C4-2B (cell line): Measurements from ENCODE around the gene SOS2.

ENCODE experiments used
- H3K27ac ChIP-seq: fragments of 450-650 bp; 2 replicates; pipeline ENCODE4 v1.5.1; 2017
- CTCF ChIP-seq: fragments of 450-650 bp; conservative IDR thresholded peaks from 2 replicates; pipeline ENCODE4 v1.5.1; 2017; ENCODE audit warnings: mild to moderate bottlenecking
- ZFX ChIP-seq: fragments of 450-650 bp; IDR thresholded peaks from 2 replicates; pipeline ENCODE4 v1.6.1; 2017

SOS2 gene

GRCh38 chr14:50091240-50091913 is 140.0 kb downstream of the SOS2 start:
- no peak overlapping the region for H3K27ac ChIP-seq
- no peak for TF ChIP-seq CTCF
- no peak for TF ChIP-seq ZFX

- no peak overlapping the region for H3K27ac ChIP-seq
- TF ChIP-seq ZFX = no peak
- no peak for TF ChIP-seq CTCF
Observed at GRCh38 chr14:50089208-50089607, 142.2 kb downstream of the SOS2 start.

GRCh38 chr14:50088731-50089130 is 142.6 kb downstream of the SOS2 start:
- no peak overlapping the region for H3K27ac ChIP-seq
- TF ChIP-seq ZFX (no peak), CTCF (no peak)

- no peak overlapping the region for H3K27ac ChIP-seq
- TF ChIP-seq ZFX (no peak), CTCF (no peak)
Observed at GRCh38 chr14:50088117-50088515, 143.3 kb downstream of the SOS2 start.

- H3K27ac ChIP-seq = no peak overlapping the region
- no peak for TF ChIP-seq CTCF
Observed at GRCh38 chr14:50087341-50088116, 143.8 kb downstream of the SOS2 start.

GRCh38 chr14:50086321-50086711 is 145.1 kb downstream of the SOS2 start:
- no peak overlapping the region for H3K27ac ChIP-seq
- TF ChIP-seq ZFX (no peak), CTCF (no peak)

- no peak overlapping the region for H3K27ac ChIP-seq
- TF ChIP-seq CTCF (no peak), ZFX (no peak)
Observed at GRCh38 chr14:50085570-50086320, 145.6 kb downstream of the SOS2 start.
